GM10266 (cell line): Measurements from ENCODE around the gene ZMIZ1.

Experiments used
- DNase-seq: peaks from one replicate; pipeline ENCODE4 v3.0.0; 2012; ENCODE audit errors: extremely low spot score
- TF ChIP-seq, protein P1 (sequence below): IDR thresholded peaks from 2 replicates; pipeline ENCODE4 v1.5.1; 2012; ENCODE audit warnings: mild to moderate bottlenecking, low read depth; ENCODE audit not compliant: control insufficient read depth, insufficient read depth; ENCODE audit errors: missing control alignments

Gene ZMIZ1

DNA sequence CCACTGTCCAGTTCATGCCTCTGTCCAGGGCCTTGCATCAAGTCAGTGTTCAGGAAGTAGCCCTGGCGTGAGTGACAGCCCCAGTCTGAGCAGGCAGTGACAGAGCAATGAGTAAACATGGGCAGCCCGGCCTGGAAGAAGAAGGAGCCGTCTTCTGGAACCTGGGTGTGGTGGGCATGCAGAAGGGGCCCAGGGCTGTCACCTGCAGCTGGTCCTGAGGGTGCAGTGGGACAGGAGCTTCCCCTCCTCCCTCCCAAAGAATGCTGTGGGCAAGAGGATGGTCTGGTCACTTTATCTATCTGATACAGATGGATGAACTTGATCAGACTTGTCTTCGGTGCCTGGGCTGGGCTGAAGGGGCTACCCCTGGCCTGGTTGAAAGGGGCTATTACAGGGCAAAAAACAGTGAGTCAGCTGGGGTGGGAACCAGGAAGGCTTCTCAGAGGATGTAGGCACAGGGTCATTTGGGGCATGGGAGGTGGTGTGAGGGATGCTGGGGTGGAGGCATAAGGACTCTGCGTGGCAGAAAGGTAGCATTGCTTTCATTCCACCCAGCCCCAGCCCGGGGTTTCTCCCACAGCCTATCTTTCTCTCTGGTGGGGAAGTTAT, 235.8 kb downstream of the ZMIZ1 start:
- DNase-seq, result no peak
- TF ChIP-seq, protein P1, sequence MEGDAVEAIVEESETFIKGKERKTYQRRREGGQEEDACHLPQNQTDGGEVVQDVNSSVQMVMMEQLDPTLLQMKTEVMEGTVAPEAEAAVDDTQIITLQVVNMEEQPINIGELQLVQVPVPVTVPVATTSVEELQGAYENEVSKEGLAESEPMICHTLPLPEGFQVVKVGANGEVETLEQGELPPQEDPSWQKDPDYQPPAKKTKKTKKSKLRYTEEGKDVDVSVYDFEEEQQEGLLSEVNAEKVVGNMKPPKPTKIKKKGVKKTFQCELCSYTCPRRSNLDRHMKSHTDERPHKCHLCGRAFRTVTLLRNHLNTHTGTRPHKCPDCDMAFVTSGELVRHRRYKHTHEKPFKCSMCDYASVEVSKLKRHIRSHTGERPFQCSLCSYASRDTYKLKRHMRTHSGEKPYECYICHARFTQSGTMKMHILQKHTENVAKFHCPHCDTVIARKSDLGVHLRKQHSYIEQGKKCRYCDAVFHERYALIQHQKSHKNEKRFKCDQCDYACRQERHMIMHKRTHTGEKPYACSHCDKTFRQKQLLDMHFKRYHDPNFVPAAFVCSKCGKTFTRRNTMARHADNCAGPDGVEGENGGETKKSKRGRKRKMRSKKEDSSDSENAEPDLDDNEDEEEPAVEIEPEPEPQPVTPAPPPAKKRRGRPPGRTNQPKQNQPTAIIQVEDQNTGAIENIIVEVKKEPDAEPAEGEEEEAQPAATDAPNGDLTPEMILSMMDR, result no peak

DNA sequence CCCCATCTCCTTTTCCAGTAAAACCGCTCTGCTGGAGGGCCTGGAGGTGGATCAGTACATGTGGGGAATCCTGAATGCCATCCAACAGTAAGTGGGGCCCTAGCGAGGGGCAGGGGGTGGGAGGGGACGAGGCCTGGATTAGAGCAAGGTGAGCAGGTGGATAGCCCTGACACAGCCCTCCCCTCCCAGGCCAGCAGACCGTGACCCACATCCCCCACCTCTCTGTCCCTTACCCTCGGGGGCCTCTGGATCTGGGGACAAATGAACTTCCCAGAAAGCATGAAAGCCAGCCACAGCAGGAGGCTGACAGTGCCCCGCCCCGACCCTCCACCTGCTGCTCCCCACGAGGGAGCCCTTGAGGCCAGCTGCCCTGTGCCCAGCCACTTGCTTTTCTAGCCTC, 236.7 kb downstream of the ZMIZ1 start:
- DNase-seq, result no peak
- TF ChIP-seq, protein P1, result no peak

DNA sequence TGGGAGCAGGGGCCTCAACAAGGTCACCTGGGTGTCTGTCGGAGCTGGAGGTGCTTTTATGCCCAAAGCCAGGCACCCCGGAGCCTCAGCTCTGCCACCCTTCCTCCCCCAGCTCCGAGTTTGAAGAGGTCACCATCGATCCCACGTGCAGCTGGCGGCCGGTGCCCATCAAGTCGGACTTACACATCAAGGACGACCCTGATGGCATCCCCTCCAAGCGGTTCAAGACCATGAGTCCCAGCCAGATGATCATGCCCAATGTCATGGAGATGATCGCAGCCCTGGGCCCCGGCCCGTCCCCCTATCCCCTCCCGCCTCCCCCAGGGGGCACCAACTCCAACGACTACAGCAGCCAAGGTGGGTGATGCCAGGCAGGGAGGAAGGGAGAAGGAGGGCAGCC, 237.2 kb downstream of the ZMIZ1 start:
- DNase-seq, result no peak
- TF ChIP-seq, protein P1, result no peak

DNA sequence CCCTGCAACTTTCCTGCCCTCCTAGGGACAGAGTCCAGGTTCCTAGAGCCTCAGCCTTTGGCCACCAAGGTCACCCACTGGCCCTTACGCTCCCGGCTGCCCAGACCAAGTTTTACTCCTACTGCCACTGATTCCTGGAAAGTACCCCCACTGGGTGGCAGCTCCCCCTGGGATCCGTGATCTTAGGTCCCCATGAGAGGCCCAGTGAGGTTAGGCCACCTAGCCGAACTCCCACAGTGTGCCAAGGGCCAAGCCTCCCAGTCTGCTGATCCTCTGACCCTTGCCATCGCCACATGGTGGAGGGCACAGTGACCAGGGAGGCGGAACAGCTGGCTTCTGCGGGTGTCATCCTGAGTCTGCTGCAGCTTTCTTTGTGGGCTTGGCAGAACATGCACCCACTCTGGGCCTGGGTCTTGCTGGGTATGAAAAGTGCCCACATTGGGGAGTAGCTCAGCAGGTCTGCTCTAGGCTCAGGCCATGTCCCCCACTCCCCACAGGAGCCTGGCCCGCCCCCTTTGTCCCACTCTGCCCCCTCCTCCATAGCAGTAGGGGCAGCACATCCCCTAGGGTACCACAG, 238.0 kb downstream of the ZMIZ1 start:
- no peak for DNase-seq
- TF ChIP-seq, protein P1, result no peak

DNA sequence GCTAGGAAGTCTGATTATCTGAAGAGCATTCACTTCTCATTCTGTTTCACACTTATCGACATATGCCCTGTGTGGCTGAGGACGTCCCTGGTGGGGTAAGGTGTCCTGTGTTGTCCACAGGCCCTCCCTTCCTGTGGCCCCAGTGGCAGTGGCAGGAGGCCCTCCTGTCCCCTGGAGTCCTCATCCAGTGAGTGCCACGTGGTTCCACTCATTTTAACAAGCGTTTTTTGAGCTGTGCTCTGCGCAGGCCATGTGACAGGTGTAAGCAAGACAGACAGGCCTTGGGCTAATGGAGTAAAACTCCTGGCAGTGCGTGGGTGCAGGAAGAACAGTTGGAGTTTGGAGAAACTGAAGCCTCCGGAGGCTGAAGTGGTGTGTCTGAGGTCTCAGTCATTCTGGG, 239.2 kb downstream of the ZMIZ1 start:
- TF ChIP-seq, protein P1, result no peak

DNA sequence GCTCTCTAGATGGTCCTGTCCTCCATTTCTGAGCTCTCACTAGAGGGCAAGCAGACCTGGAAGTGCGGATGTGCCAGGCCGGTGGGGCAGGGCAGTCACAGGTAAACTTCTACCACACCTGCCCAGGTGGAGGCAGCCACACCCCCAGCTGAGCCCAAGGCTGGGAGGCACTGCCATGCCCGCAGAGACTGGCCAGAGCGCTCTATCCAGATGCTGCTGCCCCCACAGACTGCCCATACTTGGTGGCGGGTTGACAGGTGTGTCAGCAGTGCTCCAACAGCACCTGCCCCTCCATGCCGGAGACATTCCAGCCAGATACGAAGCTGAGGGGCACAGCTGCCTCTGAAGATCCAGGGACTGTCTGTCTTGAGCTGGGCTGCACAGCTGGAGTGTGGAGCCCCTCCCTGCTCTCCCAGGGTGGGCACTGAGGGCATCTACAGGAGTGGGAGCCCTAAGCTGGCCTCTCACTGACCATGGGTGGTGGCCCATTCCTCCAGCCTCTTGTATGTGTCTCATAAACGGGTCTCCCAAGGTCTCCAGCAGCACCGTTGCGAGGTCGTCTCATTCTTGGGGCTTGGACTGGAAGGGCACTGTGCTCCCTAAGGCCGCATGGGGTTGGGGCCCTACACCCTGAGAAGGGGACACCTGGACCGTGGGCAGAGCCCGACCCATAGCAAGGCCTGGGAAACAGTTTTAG, 240.4 kb downstream of the ZMIZ1 start:
- TF ChIP-seq, protein P1, result no peak
- DNase-seq, result no peak

More for the DNA sequence above, 239.2 kb downstream of the ZMIZ1 start:
- DNase-seq, result no peak
